ENCODE data around the gene ADARB1. TPM values are rescaled to one million over a fixed set of nuclear protein-coding genes. Genes with fewer than 3 reads are reported as not detected.

Gene ADARB1
- total and polyA plus RNA-seq, 8 donors = 3.2 to 33.9 (median 9.4) TPM

- no peak overlapping the region for H3K27ac ChIP-seq
- no peak for DNase-seq
- H3K36me3 ChIP-seq = peaks cover 27 to 36% (median 32%) of the 10 kb centered on the region in 4 donors
- H3K4me1 ChIP-seq = peaks cover 0 to 6% (median 0%) of the 10 kb centered on the region in 4 donors
- intact Hi-C loops (cut with DNase I; ENCODE audit: low total_unique reads) = no loop called here
- 88 to 90% (median 89%) methylated on average over 10 of the region's 10 CpGs for WGBS, 5 donors
- TF ChIP-seq EP300 (IDR thresholded peaks at IDR 0.05) = no peak
- H3K4me3 ChIP-seq = no peak overlapping the region
- H3K9me3 ChIP-seq = no peaks in the 10 kb centered on the region
- H3K27me3 ChIP-seq = peaks cover 0 to 29% (median 25%) of the 10 kb centered on the region in 3 donors
These were observed 186.7 kb downstream of the ADARB1 start for GRCh38 chr21:45261093-45261492.

GRCh38 chr21:45262041-45262581 is 187.7 kb downstream of the ADARB1 start:
- Histone ChIP-seq H3K4me1 (peaks cover 0 to 3% (median 0%) of the 10 kb centered on the region in 4 donors), H3K27ac (no peak overlapping the region), H3K9me3 (no peaks in the 10 kb centered on the region), H3K4me3 (no peak overlapping the region), H3K27me3 (peaks cover 0 to 19% (median 15%) of the 10 kb centered on the region in 3 donors), H3K36me3 (peaks cover 37 to 47% (median 42%) of the 10 kb centered on the region in 4 donors)
- intact Hi-C loops (cut with DNase I; ENCODE audit: low total_unique reads) = no loop called here
- 87 to 95% (median 93%) methylated on average over 7 of the region's 7 CpGs for WGBS, 5 donors
- peak in 1 of 2 donors; percentile 10 for DNase-seq
- no peak for TF ChIP-seq POLR2A (IDR thresholded peaks at IDR 0.05)
- no peak for TF ChIP-seq EP300 (IDR thresholded peaks at IDR 0.05)
- TF ChIP-seq POLR2AphosphoS5 (IDR thresholded peaks at IDR 0.05) = no peak
- TF ChIP-seq CTCF (IDR thresholded peaks at IDR 0.05) = no peak

- Histone ChIP-seq H3K36me3 (peaks cover 42 to 52% (median 47%) of the 10 kb centered on the region in 4 donors), H3K27ac (no peak overlapping the region), H3K27me3 (peaks cover 0 to 14% (median 10%) of the 10 kb centered on the region in 3 donors), H3K4me3 (no peak overlapping the region), H3K9me3 (no peaks in the 10 kb centered on the region), H3K4me1 (no peaks in the 10 kb centered on the region)
- DNase-seq = peak in 1 of 2 donors; percentile 26
- intact Hi-C loops (cut with DNase I; ENCODE audit: low total_unique reads) = no loop called here
- WGBS, 5 donors = 78 to 94% (median 86%) methylated on average over 11 of the region's 11 CpGs
- TF ChIP-seq EP300 (IDR thresholded peaks at IDR 0.05) (no peak), POLR2A (IDR thresholded peaks at IDR 0.05) (no peak), POLR2AphosphoS5 (IDR thresholded peaks at IDR 0.05) (no peak), CTCF (IDR thresholded peaks at IDR 0.05) (no peak)
These were observed 188.2 kb downstream of the ADARB1 start for GRCh38 chr21:45262616-45263015.

- WGBS, 5 donors = 87 to 98% (median 93%) methylated on average over 5 to 6 of the region's 6 CpGs
- TF ChIP-seq CTCF (IDR thresholded peaks at IDR 0.05) (no peak), EP300 (IDR thresholded peaks at IDR 0.05) (no peak), POLR2A (IDR thresholded peaks at IDR 0.05) (no peak), POLR2AphosphoS5 (IDR thresholded peaks at IDR 0.05) (no peak)
- Histone ChIP-seq H3K27me3 (peaks cover 0 to 6% (median 2%) of the 10 kb centered on the region in 3 donors), H3K36me3 (peaks cover 45 to 61% (median 55%) of the 10 kb centered on the region in 4 donors), H3K4me3 (no peak overlapping the region), H3K4me1 (no peaks in the 10 kb centered on the region), H3K9me3 (no peaks in the 10 kb centered on the region), H3K27ac (no peak overlapping the region)
- intact Hi-C loops (cut with DNase I; ENCODE audit: low total_unique reads) = no loop called here
- peak in 1 of 2 donors; percentile 16 for DNase-seq
These were observed 189.2 kb downstream of the ADARB1 start for GRCh38 chr21:45263534-45263933.

All from stomach (tissue), 9 donors.